Mucosa of descending colon (tissue), 3 donors: ENCODE measurements around the gene SLC2A11. TPM values are rescaled to one million over a fixed set of nuclear protein-coding genes. Genes with fewer than 3 reads are reported as not detected.
A peak's percentile ranks its signal among the peaks of the same experiment; 100 is the strongest.

Experiments used
- ATAC-seq: fragments of 200-7000 bp; cut with Tn5 transposase; one replicate; pipeline ENCODE4 v1.9.1; 2020; ENCODE audit warnings: mild to moderate bottlenecking, moderate library complexity
- DNase-seq, 3 donors: peaks; one replicate each; pipeline ENCODE4 v3.0.0-alpha.2; 2020
- H3K36me3 ChIP-seq: fragments of 200-600 bp; one replicate; pipeline ENCODE4 v1.8.0; 2021; ENCODE audit warnings: low read depth, mild to moderate bottlenecking
- H3K4me1 ChIP-seq: fragments of 200-600 bp; one replicate; pipeline ENCODE4 v1.8.0; 2021; ENCODE audit warnings: low read depth, mild to moderate bottlenecking
- H3K4me3 ChIP-seq: fragments of 200-600 bp; one replicate; pipeline ENCODE4 v1.8.0; 2021; ENCODE audit warnings: mild to moderate bottlenecking
- H3K9me3 ChIP-seq: fragments of 200-600 bp; one replicate; pipeline ENCODE4 v1.8.0; 2021; ENCODE audit warnings: mild to moderate bottlenecking
- intact Hi-C, 2 donors: fragments of 100-400 bp; cut with DNase I in 1 of 2; cut with micrococcal nuclease in 1 of 2; formaldehyde crosslinking; loops; one replicate each; pipeline versions ENCODE4 v1.11.0 to v1.11.1; 2022; cut with DNase I, micrococcal nuclease
- total RNA-seq, 3 donors: library from RNA; stranded (reverse); fragmentation: NEBNext Ultra II Directional in 2 of 3; extraction: Animal tissue kit (Norgen Biotek cat#: 25700) in 2 of 3; gene quantifications; one replicate each; pipeline versions ENCODE4 v1.2.1 to v1.2.4, GENCODE V29; 2021 to 2023
- TF ChIP-seq, protein P1 (sequence below): fragments of 200-600 bp; IDR thresholded peaks from one replicate; pipeline ENCODE4 v1.8.0; 2022; ENCODE audit warnings: antibody characterized with exemption, mild to moderate bottlenecking
- donor health status: DM: no; HTN: no; CAD: no; lungs with moderate emphysema.
- donor health status: DM: no; HTN: no; CAD: no.
- donor health status: DM: no; HTN: yes; CAD: no.

The SLC2A11 gene
- total RNA-seq, 3 donors from 2014 or later, result 11.5 to 14.7 (median 12.5) TPM

DNA sequence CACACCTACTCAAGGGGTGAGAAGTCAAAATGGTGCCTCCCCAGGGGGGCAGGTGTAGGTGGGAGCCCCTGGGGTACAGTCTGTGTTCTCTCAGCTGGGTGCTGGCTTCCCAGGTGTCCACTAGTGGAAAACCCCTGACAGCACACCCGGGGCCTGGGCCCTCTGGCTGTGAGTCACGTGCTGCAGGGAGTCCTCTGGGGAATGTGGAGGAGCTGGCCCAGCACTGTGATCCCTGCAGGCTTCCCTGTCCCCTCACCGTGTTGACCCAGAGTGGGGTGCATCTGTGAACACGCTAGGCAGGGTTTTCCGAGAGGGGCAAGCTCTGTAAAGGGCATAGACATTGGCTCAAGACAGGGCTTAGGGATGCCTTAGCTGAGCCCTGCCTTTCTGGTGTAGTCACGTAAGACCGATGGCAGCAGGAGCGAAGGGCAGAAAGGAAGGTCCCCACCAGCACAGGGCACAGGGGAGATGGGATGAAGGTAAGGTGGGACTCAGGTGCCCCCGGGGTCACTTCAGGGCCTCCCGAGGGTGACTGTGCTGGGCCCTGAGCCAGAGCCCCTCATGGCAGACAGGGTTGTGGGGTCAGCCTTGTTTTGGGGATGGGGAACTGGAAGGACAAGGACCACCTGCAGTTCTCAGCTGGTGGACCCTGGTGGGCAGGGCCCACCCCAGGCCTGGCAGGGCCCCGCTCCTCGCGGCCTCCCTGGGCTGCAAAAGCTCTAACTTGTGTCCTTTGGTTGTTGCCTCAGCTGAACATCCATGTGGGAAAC is 33.0 kb upstream of the SLC2A11 start:
- no peak overlapping the region for H3K4me3 ChIP-seq
- TF ChIP-seq, protein P1, sequence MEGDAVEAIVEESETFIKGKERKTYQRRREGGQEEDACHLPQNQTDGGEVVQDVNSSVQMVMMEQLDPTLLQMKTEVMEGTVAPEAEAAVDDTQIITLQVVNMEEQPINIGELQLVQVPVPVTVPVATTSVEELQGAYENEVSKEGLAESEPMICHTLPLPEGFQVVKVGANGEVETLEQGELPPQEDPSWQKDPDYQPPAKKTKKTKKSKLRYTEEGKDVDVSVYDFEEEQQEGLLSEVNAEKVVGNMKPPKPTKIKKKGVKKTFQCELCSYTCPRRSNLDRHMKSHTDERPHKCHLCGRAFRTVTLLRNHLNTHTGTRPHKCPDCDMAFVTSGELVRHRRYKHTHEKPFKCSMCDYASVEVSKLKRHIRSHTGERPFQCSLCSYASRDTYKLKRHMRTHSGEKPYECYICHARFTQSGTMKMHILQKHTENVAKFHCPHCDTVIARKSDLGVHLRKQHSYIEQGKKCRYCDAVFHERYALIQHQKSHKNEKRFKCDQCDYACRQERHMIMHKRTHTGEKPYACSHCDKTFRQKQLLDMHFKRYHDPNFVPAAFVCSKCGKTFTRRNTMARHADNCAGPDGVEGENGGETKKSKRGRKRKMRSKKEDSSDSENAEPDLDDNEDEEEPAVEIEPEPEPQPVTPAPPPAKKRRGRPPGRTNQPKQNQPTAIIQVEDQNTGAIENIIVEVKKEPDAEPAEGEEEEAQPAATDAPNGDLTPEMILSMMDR, result no peak
- ATAC-seq (no peak), DNase-seq (peak in 1 of 3 donors; percentile 25)
- no peaks in the 10 kb centered on the region for H3K9me3 ChIP-seq
- no peaks in the 10 kb centered on the region for H3K36me3 ChIP-seq
- intact Hi-C loops, result no loop called here
- no peaks in the 10 kb centered on the region for H3K4me1 ChIP-seq

DNA sequence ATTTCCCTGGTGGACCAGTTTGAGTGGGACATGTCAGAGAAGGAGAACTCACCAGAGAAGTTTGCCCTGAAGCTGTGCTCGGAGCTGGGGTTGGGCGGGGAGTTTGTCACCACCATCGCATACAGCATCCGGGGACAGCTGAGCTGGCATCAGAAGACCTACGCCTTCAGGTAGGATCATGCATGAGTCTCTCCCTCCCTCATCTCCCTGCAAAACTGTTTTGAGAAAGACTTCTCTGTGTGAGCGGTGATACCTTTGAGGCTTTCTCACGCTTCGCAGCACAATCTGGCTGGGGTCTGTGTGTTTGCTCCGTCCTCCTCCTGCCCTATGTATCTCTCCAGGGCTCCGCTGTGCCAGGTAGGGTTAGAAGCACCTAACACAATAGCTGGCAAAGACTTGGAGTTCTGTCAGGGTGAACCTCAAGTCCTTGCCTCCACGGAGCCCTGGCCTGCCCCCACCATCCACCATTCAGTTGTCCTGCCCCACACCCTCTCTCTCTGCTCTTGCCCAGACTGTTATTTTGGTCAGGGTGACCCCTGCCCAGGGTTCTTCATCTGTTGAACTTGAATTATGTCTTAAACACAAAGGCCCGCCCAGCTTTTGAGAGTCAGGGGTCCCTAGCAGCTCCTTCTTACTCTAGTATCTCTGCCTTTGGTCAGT is 32.3 kb upstream of the SLC2A11 start:
- Histone ChIP-seq H3K9me3 (no peaks in the 10 kb centered on the region), H3K4me3 (no peak overlapping the region), H3K36me3 (no peaks in the 10 kb centered on the region), H3K4me1 (no peaks in the 10 kb centered on the region)
- ATAC-seq, result no peak
- peak in 2 of 3 donors; percentile 3 to 7 for DNase-seq
- intact Hi-C loops, result no loop called here
- TF ChIP-seq, protein P1, result no peak

DNA sequence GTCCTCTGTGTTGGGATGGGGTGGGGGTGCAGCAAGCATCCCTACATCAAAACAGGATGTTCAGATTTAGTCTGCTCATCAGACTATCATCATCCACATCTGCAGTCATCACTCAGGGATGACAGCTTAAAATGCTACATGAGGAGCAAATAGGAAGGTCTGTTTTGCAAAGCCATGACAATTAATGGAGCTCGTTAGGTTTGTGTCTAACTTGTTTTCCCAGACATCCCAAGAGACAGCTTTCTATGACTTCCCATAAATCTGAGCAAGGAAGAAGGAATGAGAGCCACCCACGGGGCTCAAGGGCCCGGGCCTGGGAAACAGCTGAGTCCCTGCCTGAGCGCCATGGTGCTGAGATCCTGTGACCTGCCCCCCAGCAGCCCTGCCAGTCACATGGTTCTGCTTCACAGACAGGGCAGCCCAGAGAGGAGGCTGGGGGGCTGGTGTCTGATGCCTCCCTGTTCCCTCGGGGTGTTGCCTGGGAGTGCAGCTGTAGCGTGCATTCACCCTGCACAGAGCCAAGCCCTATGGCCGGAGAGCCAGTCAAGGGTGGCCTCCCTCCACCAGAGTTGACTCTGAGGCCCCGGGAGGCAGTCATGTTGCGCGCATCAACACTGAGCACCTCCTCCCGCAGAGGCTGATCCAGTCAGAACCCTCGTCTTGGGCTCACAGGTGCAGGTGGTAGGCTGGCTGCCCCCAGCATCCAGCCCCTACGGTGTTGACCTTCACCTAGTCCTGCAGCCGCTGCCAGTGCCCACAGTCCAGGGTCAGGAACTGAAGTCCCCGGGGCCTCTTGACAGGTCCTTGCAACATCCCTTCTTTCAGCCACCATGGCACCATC is 30.9 kb upstream of the SLC2A11 start:
- TF ChIP-seq, protein P1, result no peak
- Histone ChIP-seq H3K36me3 (no peaks in the 10 kb centered on the region), H3K9me3 (no peaks in the 10 kb centered on the region), H3K4me1 (no peaks in the 10 kb centered on the region), H3K4me3 (no peak overlapping the region)
- ATAC-seq (no peak), DNase-seq (peak in 2 of 3 donors; percentile 16 to 43)
- intact Hi-C loops, result no loop called here

DNA sequence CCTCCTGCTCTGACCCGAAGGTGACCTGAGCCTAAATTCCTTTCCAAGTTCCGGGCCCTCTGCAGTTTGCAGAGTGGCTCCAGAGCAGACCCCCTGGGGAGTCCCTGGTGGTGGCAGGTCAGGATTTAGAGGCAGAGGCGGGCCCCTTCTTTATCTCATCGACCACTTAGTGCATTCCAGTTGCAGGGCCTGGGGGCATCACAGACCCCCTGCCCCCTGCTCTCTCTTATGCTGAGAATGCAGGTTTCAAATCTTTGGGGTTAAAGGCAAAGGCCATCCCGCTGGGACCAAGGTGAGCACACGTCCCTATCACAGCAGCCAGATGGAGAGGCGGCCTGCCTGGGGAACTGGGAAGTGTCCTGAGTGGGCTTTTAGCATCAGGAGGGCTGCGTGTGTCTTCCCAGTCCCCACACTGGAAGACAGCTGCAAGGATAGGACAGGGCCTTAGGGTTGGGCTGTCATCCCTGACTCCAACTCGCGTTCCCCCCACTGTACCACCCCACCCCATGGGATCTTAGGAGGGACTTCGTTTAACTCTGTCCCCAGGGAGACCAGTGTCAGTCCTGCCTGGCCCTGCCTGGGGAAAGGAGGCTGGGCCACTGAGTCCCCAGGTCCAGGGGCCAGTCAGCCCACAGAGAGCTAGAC is 30.2 kb upstream of the SLC2A11 start:
- peak in 2 of 3 donors; percentile 12 to 20 for DNase-seq
- Histone ChIP-seq H3K4me1 (no peaks in the 10 kb centered on the region), H3K9me3 (no peaks in the 10 kb centered on the region), H3K36me3 (no peaks in the 10 kb centered on the region), H3K4me3 (no peak overlapping the region)
- intact Hi-C loops, result no loop called here
- ATAC-seq, result no peak
- TF ChIP-seq, protein P1, result no peak
